SK-N-SH (cell line): Measurements from ENCODE around the gene HOXC10. TPM values are rescaled to one million over a fixed set of nuclear protein-coding genes. Genes with fewer than 3 reads are reported as not detected.

Experiments used
- CTCF ChIA-PET: fragments of 300-600, 350-600 bp; formaldehyde crosslinking; extraction: SDS; loops from one replicate; lab custom pipeline; 2021; lab: Yijun Ruan, JAX
- POLR2A ChIA-PET: fragments of 350-600 bp; sonication (Branson Sonifier 250); formaldehyde crosslinking; extraction: SDS; loops from one replicate; lab custom pipeline; 2020; ENCODE audit warnings: antibody characterized with exemption, inconsistent platforms; lab: Yijun Ruan, JAX
- DNase-seq: peaks from one replicate; pipeline ENCODE4 v3.0.0; 2012
- H2AFZ ChIP-seq: fragments of 200-600 bp; sonication (generic); 2 replicates; pipeline ENCODE4 v1.8.1; 2016; ENCODE audit warnings: antibody characterized with exemption, mild to moderate bottlenecking, low read depth
- H3F3A ChIP-seq: fragments of 200-600 bp; sonication (generic); replicated peaks from 2 replicates; pipeline ENCODE3; 2016; ENCODE audit warnings: antibody characterized with exemption, mild to moderate bottlenecking; ENCODE audit not compliant: insufficient read depth
- H3K27ac ChIP-seq, 2 experiments: fragments of 200-500 bp in 1 of 2; fragments of 200-600 bp in 1 of 2; sonication (Bioruptor generic) in 1 of 2; sonication (generic), shearing (Covaris generic) in 1 of 2; 2 replicates each; pipeline versions ENCODE4 v1.5.1 to v1.6.1; 2014 to 2016; ENCODE audit warnings: low read depth in 2 of 2, inconsistent platforms in 1 of 2, low read length in 1 of 2, mild to moderate bottlenecking in 1 of 2, mixed read lengths in 1 of 2
- H3K27me3 ChIP-seq: fragments of 200-600 bp; sonication (generic), shearing (Covaris generic); 2 replicates; pipeline ENCODE4 v1.6.1; 2016; ENCODE audit warnings: mixed run types; ENCODE audit not compliant: insufficient read depth
- H3K36me3 ChIP-seq, 2 experiments: fragments of 200-500 bp in 1 of 2; fragments of 200-600 bp in 1 of 2; sonication (Bioruptor generic) in 1 of 2; sonication (generic) in 1 of 2; replicated peaks in 1 of 2; 2 replicates each; pipeline versions ENCODE3 to v1.5.1; 2014 to 2016; ENCODE audit warnings: low read length in 1 of 2, mild to moderate bottlenecking in 1 of 2; ENCODE audit not compliant: insufficient read depth in 2 of 2, control insufficient read depth in 1 of 2
- H3K4me1 ChIP-seq, 2 experiments: fragments of 200-500 bp in 1 of 2; fragments of 200-600 bp in 1 of 2; sonication (Bioruptor generic) in 1 of 2; sonication (generic), shearing (Covaris generic) in 1 of 2; 2 replicates each; pipeline versions ENCODE4 v1.5.1 to v1.6.1; 2014 to 2016; ENCODE audit warnings: low read depth in 1 of 2, low read length in 1 of 2, mixed run types in 1 of 2; ENCODE audit not compliant: insufficient read depth in 2 of 2, control insufficient read depth in 1 of 2
- H3K4me2 ChIP-seq: fragments of 200-600 bp; sonication (generic), shearing (Covaris generic); 2 replicates; pipeline ENCODE4 v1.6.1; 2017; ENCODE audit warnings: mixed run types
- H3K4me3 ChIP-seq, 2 experiments: fragments of 200-500 bp in 1 of 2; fragments of 200-600 bp in 1 of 2; sonication (Bioruptor generic) in 1 of 2; sonication (generic), shearing (Covaris generic) in 1 of 2; 2 replicates each; pipeline versions ENCODE4 v1.5.1 to v1.8.1; 2014 to 2016; ENCODE audit warnings: low read depth in 2 of 2, inconsistent platforms in 1 of 2, low read length in 1 of 2, mild to moderate bottlenecking in 1 of 2, mixed read lengths in 1 of 2, moderate library complexity in 1 of 2
- H3K79me2 ChIP-seq: fragments of 200-600 bp; sonication (generic); 2 replicates; pipeline ENCODE4 v1.8.1; 2017; ENCODE audit warnings: mild to moderate bottlenecking; ENCODE audit not compliant: insufficient read depth
- H3K9ac ChIP-seq: fragments of 200-600 bp; sonication (generic); 2 replicates; pipeline ENCODE4 v1.6.1; 2017; ENCODE audit warnings: mixed run types
- H3K9me2 ChIP-seq: fragments of 200-600 bp; sonication (generic); 2 replicates; pipeline ENCODE4 v1.6.1; 2017; ENCODE audit warnings: mixed run types
- H3K9me3 ChIP-seq: fragments of 200-600 bp; sonication (generic); 2 replicates; pipeline ENCODE4 v1.6.1; 2017; ENCODE audit warnings: mixed run types, mild to moderate bottlenecking, moderate library complexity
- H4K20me1 ChIP-seq: fragments of 200-600 bp; sonication (generic); 2 replicates; pipeline ENCODE4 v1.6.1; 2017; ENCODE audit warnings: mild to moderate bottlenecking, mixed run types; ENCODE audit not compliant: insufficient read depth
- CHD2 ChIP-seq: fragments of 150-350 bp; IDR thresholded peaks from 2 replicates; pipeline ENCODE4 v1.6.1; 2018; ENCODE audit warnings: low read length; ENCODE audit not compliant: partially characterized antibody
- EZH2phosphoT487 ChIP-seq: fragments of 200-600 bp; sonication (generic); IDR thresholded peaks from 2 replicates; pipeline ENCODE4 v1.6.1; 2017; ENCODE audit warnings: low read depth, mixed run types, mild to moderate bottlenecking, antibody characterized with exemption, moderate library complexity, borderline replicate concordance
- FOXJ3 ChIP-seq: sonication (generic); formaldehyde crosslinking; IDR thresholded peaks from 2 replicates; pipeline ENCODE4 v1.5.1; 2020; ENCODE audit warnings: mild to moderate bottlenecking, missing genetic modification reagents
- GABPA ChIP-seq: IDR thresholded peaks from 2 replicates; pipeline ENCODE4 v1.4.0; 2012; ENCODE audit warnings: low read depth, mild to moderate bottlenecking
- GATA2 ChIP-seq: sonication (generic); formaldehyde crosslinking; IDR thresholded peaks from 2 replicates; pipeline ENCODE4 v1.5.0; 2020; ENCODE audit warnings: mild to moderate bottlenecking, missing genetic modification reagents
- JUND ChIP-seq: IDR thresholded peaks from 2 replicates; pipeline ENCODE4 v1.4.0; 2012
- MAX ChIP-seq: IDR thresholded peaks from 2 replicates; pipeline ENCODE4 v1.4.0; 2012; ENCODE audit warnings: low read depth
- MXI1 ChIP-seq: IDR thresholded peaks from 2 replicates; pipeline ENCODE4 v1.6.1; 2012; ENCODE audit warnings: mild to moderate bottlenecking, low read depth, low read length, improper control_type of control experiment
- NFIC ChIP-seq: IDR thresholded peaks from 2 replicates; pipeline ENCODE4 v1.4.0; 2012; ENCODE audit warnings: borderline replicate concordance
- RCOR1 ChIP-seq: fragments of 150-350 bp; IDR thresholded peaks from 2 replicates; pipeline ENCODE4 v1.6.1; 2017; ENCODE audit warnings: antibody characterized with exemption, low read length
- REST ChIP-seq: IDR thresholded peaks from 2 replicates; pipeline ENCODE4 v1.6.1; 2012; ENCODE audit warnings: mild to moderate bottlenecking, low read depth, low read length, moderate library complexity
- RFX5 ChIP-seq: IDR thresholded peaks from 2 replicates; pipeline ENCODE4 v1.6.1; 2012; ENCODE audit warnings: mild to moderate bottlenecking, improper control_type of control experiment, low read length
- SMC3 ChIP-seq: IDR thresholded peaks from 2 replicates; pipeline ENCODE4 v1.6.1; 2012; ENCODE audit warnings: low read depth, low read length, improper control_type of control experiment
- TCF12 ChIP-seq: IDR thresholded peaks from 2 replicates; pipeline ENCODE4 v1.4.0; 2012
- YY1 ChIP-seq: IDR thresholded peaks from 2 replicates; pipeline ENCODE4 v1.4.0; 2012; ENCODE audit warnings: low read depth, mild to moderate bottlenecking
- WGBS: methylation state at CpG from one replicate; pipeline ENCODE4 v1.1.6; 2017; ENCODE audit warnings: low lambda C conversion rate; 5-methylcytosine and 5-hydroxymethylcytosine counted together
- polyA plus RNA-seq, 3 experiments: library from polyadenylated mRNA; depleted of rRNA; stranded (reverse); fragments of >200 nt; gene quantifications; 2 replicates each; pipeline ENCODE4 v1.2.3, GENCODE V29; 2012

The HOXC10 gene
- polyA plus RNA-seq, 1 of the 3 experiments (the other 2 are of a cell fraction), result 0.03 TPM

GRCh38 chr12:54022960-54023884 lies 38.3 kb downstream of the HOXC10 start:
- H3K4me3 ChIP-seq, result no peak overlapping the region
- H3K4me2 ChIP-seq, result no peak overlapping the region
- no peaks in the 10 kb centered on the region for H3K27me3 ChIP-seq
- no peaks in the 10 kb centered on the region for H3K36me3 ChIP-seq
- CTCF ChIA-PET, result interaction anchor here (0.6 to 23.2 kb wide), 16 partner anchors 9 to 377 kb away, joined by 3 to 548 read pairs (median 4); partner anchors contain the start of genes HOXC10, HOXC5, HOXC8 and HOXC9
- DNase-seq, result no peak
- POLR2A ChIA-PET, result no interaction called here
- H3K9me2 ChIP-seq, result no peaks in the 10 kb centered on the region
- H3K27ac ChIP-seq, result no peak overlapping the region
- TF ChIP-seq GATA2 (CRISPR knock-in tag) (no peak), MAX (no peak), RFX5 (no peak), MXI1 (no peak), TCF12 (no peak), RCOR1 (no peak), CHD2 (no peak), REST (no peak), YY1 (no peak), EZH2phosphoT487 (no peak), JUND (no peak), GABPA (no peak)
- WGBS, result 79% methylated on average over 8 of the region's 8 CpGs
- 0 out of 2 replicates have a peak, but pooled peaks cover 7% of the 10 kb centered on the region for H3K79me2 ChIP-seq
- H3F3A ChIP-seq, result peaks cover 6% of the 10 kb centered on the region
- no peaks in the 10 kb centered on the region for H4K20me1 ChIP-seq
- peaks cover 7 to 48% of the 10 kb centered on the region in 2 experiments; a peak in 2 of 4 replicates for H3K4me1 ChIP-seq
- no peaks in the 10 kb centered on the region for H3K9me3 ChIP-seq
- H3K9ac ChIP-seq, result no peak overlapping the region
- H2AFZ ChIP-seq, result no peak overlapping the region

GRCh38 chr12:54024127-54024526 lies 39.2 kb downstream of the HOXC10 start:
- no peak overlapping the region for H3K4me3 ChIP-seq
- 89% methylated on average over 17 of the region's 17 CpGs for WGBS
- H3K27ac ChIP-seq, result no peak overlapping the region; a peak in 1 of 4 replicates
- H3K4me1 ChIP-seq, result peaks cover 7 to 42% of the 10 kb centered on the region in 2 experiments; a peak in 2 of 4 replicates
- no peaks in the 10 kb centered on the region for H3K36me3 ChIP-seq
- H3K9ac ChIP-seq, result no peak overlapping the region
- TF ChIP-seq FOXJ3 (CRISPR knock-in tag), result no peak
- no peak for TF ChIP-seq RFX5
- no peak for TF ChIP-seq TCF12
- no peak for TF ChIP-seq JUND
- no peak for TF ChIP-seq NFIC
- TF ChIP-seq SMC3, result no peak
- no peak for TF ChIP-seq EZH2phosphoT487
- peaks cover 6% of the 10 kb centered on the region for H3F3A ChIP-seq
- H3K4me2 ChIP-seq, result no peak overlapping the region
- ChIA-PET CTCF (interaction anchor here (0.8 to 23.2 kb wide), 15 partner anchors 8 to 376 kb away, joined by 3 to 548 read pairs (median 6); partner anchors contain the start of genes HOXC10, HOXC5, HOXC8 and HOXC9), POLR2A (no interaction called here)
- H3K27me3 ChIP-seq, result no peaks in the 10 kb centered on the region
- H3K9me2 ChIP-seq, result no peaks in the 10 kb centered on the region
- H3K9me3 ChIP-seq, result no peaks in the 10 kb centered on the region
- H4K20me1 ChIP-seq, result no peaks in the 10 kb centered on the region
- no peak for DNase-seq
- no peak overlapping the region for H2AFZ ChIP-seq
- 0 out of 2 replicates have a peak, but pooled peaks cover 3% of the 10 kb centered on the region for H3K79me2 ChIP-seq
